ENCODE measurements around the gene XRCC4. TPM values are rescaled to one million over a fixed set of nuclear protein-coding genes. Genes with fewer than 3 reads are reported as not detected.
"Not testable (repeated sequence)": the region's sequence is repeated elsewhere in the genome, so short reads cannot be mapped to it uniquely, and the experiment has no call there.

XRCC4 gene
- total RNA-seq, 1 donor from 2014 or later, result 5.5 TPM

- no peaks in the 10 kb centered on the region for H3K27me3 Mint-ChIP-seq (ENCODE audit: low read depth)
- H3K36me3 Mint-ChIP-seq (ENCODE audit: low read depth), result peaks cover 8% of the 10 kb centered on the region
- H3K4me1 Mint-ChIP-seq (ENCODE audit: low read depth), result no peaks in the 10 kb centered on the region
- no peak overlapping the region for H3K27ac Mint-ChIP-seq (ENCODE audit: unreplicated experiment)
- TF ChIP-seq CTCF (IDR thresholded peaks at IDR 0.05), result no peak
- DNase-seq (ENCODE audit: low spot score), result no peak
- peaks cover 18% of the 10 kb centered on the region for H3K9me3 Mint-ChIP-seq (ENCODE audit: low read depth)
- no peak overlapping the region for H3K4me3 Mint-ChIP-seq (ENCODE audit: unreplicated experiment)
These were observed 276.4 kb downstream of the XRCC4 start for GRCh38 chr5:83353774-83354173.

- no peak overlapping the region for H3K4me3 Mint-ChIP-seq (ENCODE audit: unreplicated experiment)
- no peak for TF ChIP-seq CTCF (IDR thresholded peaks at IDR 0.05)
- no peak for DNase-seq (ENCODE audit: low spot score)
- no peaks in the 10 kb centered on the region for H3K4me1 Mint-ChIP-seq (ENCODE audit: low read depth)
- H3K9me3 Mint-ChIP-seq (ENCODE audit: low read depth), result peaks cover 12% of the 10 kb centered on the region
- H3K27ac Mint-ChIP-seq (ENCODE audit: unreplicated experiment), result no peak overlapping the region
- H3K27me3 Mint-ChIP-seq (ENCODE audit: low read depth), result no peaks in the 10 kb centered on the region
- H3K36me3 Mint-ChIP-seq (ENCODE audit: low read depth), result peaks cover 6% of the 10 kb centered on the region
These were observed 277.6 kb downstream of the XRCC4 start for GRCh38 chr5:83354958-83355357.

- H3K27ac Mint-ChIP-seq (ENCODE audit: unreplicated experiment); DNase-seq (ENCODE audit: low spot score); H3K4me3 Mint-ChIP-seq (ENCODE audit: unreplicated experiment); H3K27me3 Mint-ChIP-seq (ENCODE audit: low read depth); H3K9me3 Mint-ChIP-seq (ENCODE audit: low read depth); H3K4me1 Mint-ChIP-seq (ENCODE audit: low read depth); H3K36me3 Mint-ChIP-seq (ENCODE audit: low read depth): not testable (repeated sequence)
These were observed 278.2 kb downstream of the XRCC4 start for GRCh38 chr5:83355482-83356014.

- Mint-ChIP-seq H3K27ac (ENCODE audit: unreplicated experiment) (no peak overlapping the region), H3K27me3 (ENCODE audit: low read depth) (no peaks in the 10 kb centered on the region), H3K4me1 (ENCODE audit: low read depth) (no peaks in the 10 kb centered on the region), H3K4me3 (ENCODE audit: unreplicated experiment) (no peak overlapping the region), H3K9me3 (ENCODE audit: low read depth) (peaks cover 4% of the 10 kb centered on the region), H3K36me3 (ENCODE audit: low read depth) (peaks cover 3% of the 10 kb centered on the region)
- no peak for DNase-seq (ENCODE audit: low spot score)
- no peak for TF ChIP-seq CTCF (IDR thresholded peaks at IDR 0.05)
These were observed 280.4 kb downstream of the XRCC4 start for GRCh38 chr5:83357621-83358231.

- no peaks in the 10 kb centered on the region for H3K4me1 Mint-ChIP-seq (ENCODE audit: low read depth)
- H3K4me3 Mint-ChIP-seq (ENCODE audit: unreplicated experiment), result no peak overlapping the region
- H3K36me3 Mint-ChIP-seq (ENCODE audit: low read depth), result peaks cover 3% of the 10 kb centered on the region
- no peak for DNase-seq (ENCODE audit: low spot score)
- no peaks in the 10 kb centered on the region for H3K27me3 Mint-ChIP-seq (ENCODE audit: low read depth)
- TF ChIP-seq CTCF (IDR thresholded peaks at IDR 0.05), result no peak
- no peak overlapping the region for H3K27ac Mint-ChIP-seq (ENCODE audit: unreplicated experiment)
- H3K9me3 Mint-ChIP-seq (ENCODE audit: low read depth), result peaks cover 4% of the 10 kb centered on the region
These were observed 283.2 kb downstream of the XRCC4 start for GRCh38 chr5:83360573-83360972.

- no peak for TF ChIP-seq CTCF (IDR thresholded peaks at IDR 0.05)
- Mint-ChIP-seq H3K9me3 (ENCODE audit: low read depth) (peaks cover 6% of the 10 kb centered on the region), H3K27ac (ENCODE audit: unreplicated experiment) (no peak overlapping the region), H3K27me3 (ENCODE audit: low read depth) (no peaks in the 10 kb centered on the region), H3K36me3 (ENCODE audit: low read depth) (peaks cover 2% of the 10 kb centered on the region), H3K4me3 (ENCODE audit: unreplicated experiment) (no peak overlapping the region), H3K4me1 (ENCODE audit: low read depth) (no peaks in the 10 kb centered on the region)
- DNase-seq (ENCODE audit: low spot score), result no peak
These were observed 285.2 kb downstream of the XRCC4 start for GRCh38 chr5:83362526-83362925.
